Body of pancreas (tissue), 4 donors: ENCODE data around the gene NUDT1.

ENCODE experiments used
- CTCF ChIP-seq, 7 experiments: fragments of 450-650 bp in 4 of 7; fragments of 200-600 bp in 3 of 7; sonication (generic) in 3 of 7; IDR thresholded peaks; one replicate each; pipeline ENCODE4 v1.5.1; 2016 to 2019; ENCODE audit warnings: antibody characterized with exemption in 7 of 7
- POLR2A ChIP-seq, 3 donors: fragments of 450-650 bp; IDR thresholded peaks; one replicate each; pipeline ENCODE4 v1.6.1; 2016; ENCODE audit warnings: antibody characterized with exemption in 3 of 3, mild to moderate bottlenecking in 2 of 3

GRCh38 chr7:2230882-2231281 is 11.1 kb upstream of the NUDT1 start:
- TF ChIP-seq POLR2A (IDR thresholded peaks at IDR 0.05) = no peak
- TF ChIP-seq CTCF (IDR thresholded peaks at IDR 0.05) = no peak
